Suprapubic skin (tissue), 4 donors: ENCODE data around the gene MAP4K5. TPM values are rescaled to one million over a fixed set of nuclear protein-coding genes. Genes with fewer than 3 reads are reported as not detected.

Experiments used
- DNase-seq, 2 donors: peaks; one replicate each; pipeline ENCODE4 v3.0.0-alpha.2; 2019; ENCODE audit warnings: low spot score in 2 of 2
- H3K27ac ChIP-seq: fragments of 200-600 bp; sonication (generic); one replicate; pipeline ENCODE4 v1.5.1; 2019
- H3K27me3 ChIP-seq: fragments of 200-600 bp; sonication (generic); one replicate; pipeline ENCODE4 v1.5.1; 2019
- H3K36me3 ChIP-seq: fragments of 200-600 bp; sonication (generic); one replicate; pipeline ENCODE4 v1.5.1; 2019
- H3K4me1 ChIP-seq: fragments of 200-600 bp; sonication (generic); one replicate; pipeline ENCODE4 v1.5.1; 2019
- H3K4me3 ChIP-seq: fragments of 200-600 bp; sonication (generic); one replicate; pipeline ENCODE4 v1.5.1; 2019; ENCODE audit warnings: mild to moderate bottlenecking
- H3K9me3 ChIP-seq: fragments of 200-600 bp; sonication (generic); one replicate; pipeline ENCODE4 v1.5.1; 2019
- CTCF ChIP-seq, 2 donors: fragments of 200-600 bp in 1 of 2; fragments of 450-650 bp in 1 of 2; sonication (generic) in 1 of 2; IDR thresholded peaks; one replicate each; pipeline ENCODE4 v1.5.1; 2016 to 2019; ENCODE audit warnings: antibody characterized with exemption in 2 of 2, mild to moderate bottlenecking in 1 of 2, moderate library complexity in 1 of 2
- EP300 ChIP-seq: sonication (generic); formaldehyde crosslinking; IDR thresholded peaks from one replicate; pipeline ENCODE4 v1.6.1; 2017; ENCODE audit warnings: antibody characterized with exemption
- POLR2A ChIP-seq, 2 donors: fragments of 450-650 bp; IDR thresholded peaks; one replicate each; pipeline ENCODE4 v1.6.1; 2017; ENCODE audit warnings: antibody characterized with exemption in 2 of 2, mild to moderate bottlenecking in 2 of 2, moderate library complexity in 2 of 2
- POLR2AphosphoS5 ChIP-seq, 3 donors: sonication (generic); formaldehyde crosslinking; IDR thresholded peaks; one replicate each; pipeline ENCODE4 v1.6.1; 2017; ENCODE audit warnings: antibody characterized with exemption in 3 of 3
- WGBS: methylation state at CpG from one replicate; pipeline ENCODE4 v1.1.5; 2018; 5-methylcytosine and 5-hydroxymethylcytosine counted together
- total RNA-seq, 4 donors: library from RNA; depleted of rRNA; stranded (reverse); fragments of >200 nt; gene quantifications; one replicate each; pipeline ENCODE4 v1.1.0, GENCODE V29; 2016

MAP4K5 gene
- total RNA-seq, 4 donors from 2014 or later, result 109 to 226 (median 125) TPM

DNA sequence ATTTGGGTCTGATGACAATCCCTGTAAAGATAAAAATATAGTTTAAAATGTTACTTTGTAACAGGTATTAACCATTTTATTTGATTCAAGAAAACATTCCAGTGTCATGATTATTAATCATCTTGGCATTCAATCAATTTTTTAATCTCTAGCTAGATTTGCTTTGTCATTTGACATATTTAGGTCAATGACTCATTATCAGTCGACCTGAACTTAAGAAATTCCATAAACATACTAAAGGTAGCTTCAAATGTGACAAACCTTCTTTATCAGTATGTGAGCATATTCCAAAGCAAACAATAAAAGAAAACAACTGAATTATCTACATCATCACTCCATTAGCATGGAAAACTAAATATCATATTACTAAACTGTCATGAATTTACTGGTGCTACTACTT, 84.9 kb downstream of the MAP4K5 start:
- H3K27me3 ChIP-seq, result no peaks in the 10 kb centered on the region
- no peak for DNase-seq
- H3K4me1 ChIP-seq, result no peaks in the 10 kb centered on the region
- peaks cover 62% of the 10 kb centered on the region for H3K36me3 ChIP-seq
- no peak overlapping the region for H3K27ac ChIP-seq
- no peaks in the 10 kb centered on the region for H3K9me3 ChIP-seq
- no peak for TF ChIP-seq POLR2A (IDR thresholded peaks at IDR 0.05)
- no peak for TF ChIP-seq CTCF (IDR thresholded peaks at IDR 0.05)
- no peak for TF ChIP-seq POLR2AphosphoS5 (IDR thresholded peaks at IDR 0.05)
- TF ChIP-seq EP300, result no peak
- H3K4me3 ChIP-seq, result no peak overlapping the region
- 35% methylated on average over 1 of the region's 1 CpG for WGBS

DNA sequence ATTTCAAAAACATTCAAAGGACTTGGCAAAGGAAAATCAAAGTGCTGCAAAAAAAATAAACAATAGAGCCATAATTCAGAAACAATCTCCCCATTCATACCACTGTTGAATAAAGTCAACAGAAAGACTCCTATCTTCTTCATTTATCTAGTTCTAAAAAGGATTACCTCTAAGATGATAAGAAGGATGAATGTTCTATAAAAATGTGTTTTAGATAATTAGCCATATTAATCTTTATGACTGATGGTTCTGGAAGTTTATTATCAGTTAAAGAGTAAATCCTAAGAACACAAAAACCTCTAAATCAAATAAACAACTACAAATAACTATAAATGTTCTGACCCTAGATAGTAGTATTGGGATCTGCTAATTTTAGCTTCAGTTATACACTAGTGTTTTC, 97.8 kb downstream of the MAP4K5 start:
- Histone ChIP-seq H3K9me3 (no peaks in the 10 kb centered on the region), H3K27ac (no peak overlapping the region), H3K4me3 (no peak overlapping the region), H3K4me1 (no peaks in the 10 kb centered on the region), H3K36me3 (peaks cover 54% of the 10 kb centered on the region), H3K27me3 (no peaks in the 10 kb centered on the region)
- TF ChIP-seq POLR2AphosphoS5 (IDR thresholded peaks at IDR 0.05), result no peak
- TF ChIP-seq EP300, result no peak
- TF ChIP-seq POLR2A (IDR thresholded peaks at IDR 0.05), result no peak
- TF ChIP-seq CTCF (IDR thresholded peaks at IDR 0.05), result no peak
- no peak for DNase-seq

DNA sequence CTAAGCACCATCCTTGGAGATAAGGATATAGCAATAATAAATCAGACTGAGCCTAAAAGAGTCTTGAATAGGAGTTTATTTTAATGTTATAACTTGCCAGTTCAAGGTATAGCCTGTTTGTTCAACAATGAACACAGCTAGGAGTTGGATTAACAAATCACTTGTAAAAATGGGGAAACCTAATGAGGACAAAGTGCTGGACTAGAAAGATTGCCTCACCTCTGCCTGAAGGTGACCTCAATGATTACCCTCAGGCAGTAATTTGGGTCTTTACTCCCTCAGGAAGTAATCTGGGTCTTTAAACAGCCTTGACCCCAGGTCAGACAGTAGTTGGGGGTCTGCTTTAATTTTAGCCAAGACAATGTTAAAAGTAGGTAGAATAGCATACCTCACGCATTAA, 100.2 kb downstream of the MAP4K5 start:
- H3K27ac ChIP-seq, result no peak overlapping the region
- peaks cover 44% of the 10 kb centered on the region for H3K36me3 ChIP-seq
- no peaks in the 10 kb centered on the region for H3K27me3 ChIP-seq
- TF ChIP-seq POLR2A (IDR thresholded peaks at IDR 0.05), result no peak
- TF ChIP-seq EP300, result no peak
- TF ChIP-seq CTCF (IDR thresholded peaks at IDR 0.05), result no peak
- no peak for TF ChIP-seq POLR2AphosphoS5 (IDR thresholded peaks at IDR 0.05)
- H3K9me3 ChIP-seq, result no peaks in the 10 kb centered on the region
- no peak overlapping the region for H3K4me3 ChIP-seq
- 96% methylated on average over 1 of the region's 1 CpG for WGBS
- no peaks in the 10 kb centered on the region for H3K4me1 ChIP-seq
- no peak for DNase-seq

GRCh38 chr14:50425816-50426215, 106.6 kb downstream of the MAP4K5 start:
- peaks cover 58% of the 10 kb centered on the region for H3K36me3 ChIP-seq

DNA sequence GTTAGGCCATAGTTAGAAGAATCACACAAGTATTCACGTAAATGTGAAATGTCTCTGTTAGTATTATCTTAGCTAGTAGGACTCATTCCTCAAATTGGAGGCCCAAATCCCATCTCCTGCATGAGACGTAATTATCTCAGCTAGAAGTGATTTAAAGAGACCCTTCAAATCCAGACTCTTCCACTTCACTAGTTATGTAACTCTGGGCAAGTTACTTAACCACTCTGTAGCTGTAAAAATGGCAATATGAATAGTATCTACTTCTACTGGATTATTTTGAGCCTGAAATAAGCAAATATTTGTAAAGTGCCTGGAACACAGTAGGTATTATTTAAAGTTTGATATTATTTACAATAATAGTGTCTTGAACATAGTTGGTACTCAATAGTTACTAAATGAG, 107.3 kb downstream of the MAP4K5 start:
- DNase-seq, result no peak
- H3K36me3 ChIP-seq, result peaks cover 63% of the 10 kb centered on the region

More at GRCh38 chr14:50425816-50426215, 106.6 kb downstream of the MAP4K5 start:
- no peak for DNase-seq
- H3K27me3 ChIP-seq, result no peaks in the 10 kb centered on the region
- H3K4me1 ChIP-seq, result no peaks in the 10 kb centered on the region
- no peaks in the 10 kb centered on the region for H3K9me3 ChIP-seq
- TF ChIP-seq POLR2A (IDR thresholded peaks at IDR 0.05) (no peak), CTCF (IDR thresholded peaks at IDR 0.05) (no peak), POLR2AphosphoS5 (IDR thresholded peaks at IDR 0.05) (no peak), EP300 (no peak)
- WGBS, result 79% methylated on average over 3 of the region's 3 CpGs
- H3K27ac ChIP-seq, result no peak overlapping the region
- H3K4me3 ChIP-seq, result no peak overlapping the region

More for the DNA sequence above, 107.3 kb downstream of the MAP4K5 start:
- no peaks in the 10 kb centered on the region for H3K4me1 ChIP-seq
- H3K4me3 ChIP-seq, result no peak overlapping the region
- H3K9me3 ChIP-seq, result no peaks in the 10 kb centered on the region
- TF ChIP-seq CTCF (IDR thresholded peaks at IDR 0.05), result no peak
- no peak for TF ChIP-seq POLR2A (IDR thresholded peaks at IDR 0.05)
- no peak for TF ChIP-seq POLR2AphosphoS5 (IDR thresholded peaks at IDR 0.05)
- no peak for TF ChIP-seq EP300
- no peak overlapping the region for H3K27ac ChIP-seq
- 91% methylated on average over 2 of the region's 2 CpGs for WGBS
- H3K27me3 ChIP-seq, result no peaks in the 10 kb centered on the region
